ENCODE measurements around the gene HAVCR2. TPM values are rescaled to one million over a fixed set of nuclear protein-coding genes. Genes with fewer than 3 reads are reported as not detected.

Gene HAVCR2
- total and polyA plus RNA-seq, 2 of the 13 experiments (the other 11 are each of a cell fraction or from before 2014, with no cell fraction given) = 0.07 to 0.16 TPM

DNA sequence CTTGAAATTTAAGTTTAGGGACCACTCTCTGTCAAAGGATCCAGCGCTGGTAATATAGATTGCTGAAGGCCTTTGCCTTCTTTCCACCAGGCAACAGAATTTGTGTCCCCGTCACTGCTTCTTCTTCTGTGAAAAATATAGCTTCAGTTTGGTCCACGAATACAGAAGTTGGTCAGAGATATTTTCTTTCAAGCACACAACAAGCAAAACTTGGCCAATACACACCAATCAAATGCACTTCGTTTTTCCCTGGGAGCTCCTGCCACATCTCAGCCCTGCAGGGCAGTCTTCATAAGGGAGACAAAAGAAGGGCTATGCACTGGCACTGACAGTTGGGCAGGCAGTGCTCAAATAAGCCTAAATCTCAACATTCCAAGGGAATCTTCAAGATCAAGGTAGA lies 22.9 kb downstream of the HAVCR2 start:
- CTCF ChIA-PET (ENCODE audit: low intra/inter-chr PET ratio, low total read pairs) = no interaction called here
- WGBS (ENCODE audit: low lambda C conversion rate) = 55% methylated on average over 4 of the region's 4 CpGs
- H4K20me1 ChIP-seq (ENCODE audit: insufficient read depth, low read length) = no peaks in the 10 kb centered on the region

More for the DNA sequence above, 22.9 kb downstream of the HAVCR2 start:
- no peaks in the 10 kb centered on the region for H3K79me2 ChIP-seq (ENCODE audit: insufficient read depth, low read length)
- ATAC-seq (no peak), DNase-seq (ENCODE audit: low spot score) (no peak), FAIRE-seq (no peak)
- no peak overlapping the region for H3K27ac ChIP-seq (ENCODE audit: extremely low read length, insufficient read depth, low read length)
- no peak for TF ChIP-seq NBN (conservative IDR thresholded peaks at IDR 0.05)
- TF ChIP-seq MAFF (IDR thresholded peaks at IDR 0.05; ENCODE audit: low read depth, low read length) = no peak
- no peak for TF ChIP-seq HOXA3 (CRISPR knock-in tag; IDR thresholded peaks at IDR 0.05)
- TF ChIP-seq, protein P1, sequence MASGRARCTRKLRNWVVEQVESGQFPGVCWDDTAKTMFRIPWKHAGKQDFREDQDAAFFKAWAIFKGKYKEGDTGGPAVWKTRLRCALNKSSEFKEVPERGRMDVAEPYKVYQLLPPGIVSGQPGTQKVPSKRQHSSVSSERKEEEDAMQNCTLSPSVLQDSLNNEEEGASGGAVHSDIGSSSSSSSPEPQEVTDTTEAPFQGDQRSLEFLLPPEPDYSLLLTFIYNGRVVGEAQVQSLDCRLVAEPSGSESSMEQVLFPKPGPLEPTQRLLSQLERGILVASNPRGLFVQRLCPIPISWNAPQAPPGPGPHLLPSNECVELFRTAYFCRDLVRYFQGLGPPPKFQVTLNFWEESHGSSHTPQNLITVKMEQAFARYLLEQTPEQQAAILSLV (CRISPR knock-in tag; IDR thresholded peaks at IDR 0.05; ENCODE audit: borderline replicate concordance) = no peak
- TF ChIP-seq ZFAT (CRISPR knock-in tag; conservative IDR thresholded peaks at IDR 0.05) = no peak
- TF ChIP-seq SOX6 (IDR thresholded peaks at IDR 0.05) = no peak
- no peak for TF ChIP-seq SOX6 (CRISPR knock-in tag; IDR thresholded peaks at IDR 0.05)
- TF ChIP-seq, protein P2, sequence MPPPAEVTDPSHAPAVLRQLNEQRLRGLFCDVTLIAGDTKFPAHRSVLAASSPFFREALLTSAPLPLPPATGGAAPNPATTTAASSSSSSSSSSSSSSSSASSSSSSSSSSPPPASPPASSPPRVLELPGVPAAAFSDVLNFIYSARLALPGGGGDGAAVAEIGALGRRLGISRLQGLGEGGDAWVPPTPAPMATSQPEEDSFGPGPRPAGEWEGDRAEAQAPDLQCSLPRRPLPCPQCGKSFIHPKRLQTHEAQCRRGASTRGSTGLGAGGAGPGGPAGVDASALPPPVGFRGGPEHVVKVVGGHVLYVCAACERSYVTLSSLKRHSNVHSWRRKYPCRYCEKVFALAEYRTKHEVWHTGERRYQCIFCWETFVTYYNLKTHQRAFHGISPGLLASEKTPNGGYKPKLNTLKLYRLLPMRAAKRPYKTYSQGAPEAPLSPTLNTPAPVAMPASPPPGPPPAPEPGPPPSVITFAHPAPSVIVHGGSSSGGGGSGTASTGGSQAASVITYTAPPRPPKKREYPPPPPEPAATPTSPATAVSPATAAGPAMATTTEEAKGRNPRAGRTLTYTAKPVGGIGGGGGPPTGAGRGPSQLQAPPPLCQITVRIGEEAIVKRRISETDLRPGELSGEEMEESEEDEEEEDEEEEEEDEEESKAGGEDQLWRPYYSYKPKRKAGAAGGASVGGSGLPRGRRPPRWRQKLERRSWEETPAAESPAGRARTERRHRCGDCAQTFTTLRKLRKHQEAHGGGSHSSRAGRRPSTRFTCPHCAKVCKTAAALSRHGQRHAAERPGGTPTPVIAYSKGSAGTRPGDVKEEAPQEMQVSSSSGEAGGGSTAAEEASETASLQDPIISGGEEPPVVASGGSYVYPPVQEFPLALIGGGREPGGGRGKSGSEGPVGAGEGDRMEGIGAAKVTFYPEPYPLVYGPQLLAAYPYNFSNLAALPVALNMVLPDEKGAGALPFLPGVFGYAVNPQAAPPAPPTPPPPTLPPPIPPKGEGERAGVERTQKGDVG (CRISPR knock-in tag; IDR thresholded peaks at IDR 0.05; ENCODE audit: borderline replicate concordance) = no peak
- TF ChIP-seq ZNF224 (CRISPR knock-in tag; IDR thresholded peaks at IDR 0.05) = no peak
- TF ChIP-seq ZMYM3 (CRISPR knock-in tag; IDR thresholded peaks at IDR 0.05) = no peak
- no peak for TF ChIP-seq RORA (CRISPR knock-in tag; IDR thresholded peaks at IDR 0.05)
- no peak for TF ChIP-seq REXO4 (CRISPR knock-in tag; IDR thresholded peaks at IDR 0.05; ENCODE audit: borderline replicate concordance)
- TF ChIP-seq, protein P3, sequence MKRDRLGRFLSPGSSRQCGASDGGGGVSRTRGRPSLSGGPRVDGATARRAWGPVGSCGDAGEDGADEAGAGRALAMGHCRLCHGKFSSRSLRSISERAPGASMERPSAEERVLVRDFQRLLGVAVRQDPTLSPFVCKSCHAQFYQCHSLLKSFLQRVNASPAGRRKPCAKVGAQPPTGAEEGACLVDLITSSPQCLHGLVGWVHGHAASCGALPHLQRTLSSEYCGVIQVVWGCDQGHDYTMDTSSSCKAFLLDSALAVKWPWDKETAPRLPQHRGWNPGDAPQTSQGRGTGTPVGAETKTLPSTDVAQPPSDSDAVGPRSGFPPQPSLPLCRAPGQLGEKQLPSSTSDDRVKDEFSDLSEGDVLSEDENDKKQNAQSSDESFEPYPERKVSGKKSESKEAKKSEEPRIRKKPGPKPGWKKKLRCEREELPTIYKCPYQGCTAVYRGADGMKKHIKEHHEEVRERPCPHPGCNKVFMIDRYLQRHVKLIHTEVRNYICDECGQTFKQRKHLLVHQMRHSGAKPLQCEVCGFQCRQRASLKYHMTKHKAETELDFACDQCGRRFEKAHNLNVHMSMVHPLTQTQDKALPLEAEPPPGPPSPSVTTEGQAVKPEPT (CRISPR knock-in tag; IDR thresholded peaks at IDR 0.05; ENCODE audit: low read depth) = no peak
- H3K9ac ChIP-seq (ENCODE audit: insufficient read depth, low read depth, low read length) = no peak overlapping the region
- BruUV-seq (replicated peaks) = no TSS peak
- H3K4me1 ChIP-seq (ENCODE audit: insufficient read depth, low read length) = peaks cover 18% of the 10 kb centered on the region
- intact Hi-C loops (cut with micrococcal nuclease; ENCODE audit: unreplicated experiment) = no loop called here
- no peak overlapping the region for H3K4me3 ChIP-seq (replicated peaks in 1 of 3; ENCODE audit: insufficient read depth in 1 of 3, low read depth in 2 of 3, low read length in 3 of 3)
- in situ Hi-C loops (cut with HindIII; ENCODE audit: extremely low pct_ligation_motif_present, low pct_unique_long_range_greater_than_20kb) = no loop called here
- no peaks in the 10 kb centered on the region for H3K9me3 ChIP-seq (ENCODE audit: low read length)
- no peak overlapping the region for H3K4me2 ChIP-seq (ENCODE audit: low read depth, low read length)
- POLR2A ChIA-PET = no interaction called here
- H3K36me3 ChIP-seq (replicated peaks in 1 of 2; ENCODE audit: control insufficient read depth in 1 of 2, insufficient read depth in 2 of 2, low read length in 2 of 2) = no peaks in the 10 kb centered on the region
- H3K27me3 ChIP-seq (ENCODE audit: control insufficient read depth in 1 of 2, insufficient read depth in 2 of 2, low read length in 2 of 2) = no peaks in the 10 kb centered on the region
- no peak overlapping the region for H2AFZ ChIP-seq (ENCODE audit: low read length)

All from HepG2 (cell line).